HepG2 (cell line): ENCODE results near the gene AP4S1.

Experiments used
- ELF4 ChIP-seq: sonication (generic); formaldehyde crosslinking; IDR thresholded peaks from 2 replicates; pipeline ENCODE4 v1.5.0; 2020; ENCODE audit warnings: missing genetic modification reagents, mild to moderate bottlenecking, moderate library complexity, borderline replicate concordance
- EZH2 ChIP-seq: conservative IDR thresholded peaks from 2 replicates; pipeline ENCODE4 v1.6.1; 2012; ENCODE audit warnings: mild to moderate bottlenecking, low read depth, low read length, moderate library complexity
- GATAD2A ChIP-seq: IDR thresholded peaks from 2 replicates; pipeline ENCODE4 v1.6.1; 2016
- IRF2 ChIP-seq: IDR thresholded peaks from 2 replicates; pipeline ENCODE4 v1.6.1; 2018; ENCODE audit warnings: missing genetic modification reagents, missing compliant biosample characterization
- NFIC ChIP-seq: IDR thresholded peaks from 2 replicates; pipeline ENCODE4 v1.6.1; 2012; ENCODE audit warnings: mild to moderate bottlenecking, low read length, inconsistent platforms
- NR3C1 ChIP-seq: sonication (generic); formaldehyde crosslinking; IDR thresholded peaks from 2 replicates; pipeline ENCODE4 v1.4.0; 2020; ENCODE audit warnings: missing genetic modification reagents
- RARA ChIP-seq: IDR thresholded peaks from 2 replicates; pipeline ENCODE4 v1.6.1; 2016; ENCODE audit warnings: missing genetic modification reagents, missing compliant biosample characterization
- SRSF1 ChIP-seq: fragments of 200-400 bp; formaldehyde crosslinking; optimal IDR thresholded peaks from 2 replicates; pipeline ENCODE3; 2017; ENCODE audit warnings: mild to moderate bottlenecking, low read depth, low read length, moderate library complexity
- TP53 ChIP-seq: sonication (generic); formaldehyde crosslinking; conservative IDR thresholded peaks from 2 replicates; pipeline ENCODE4 v1.4.0; 2020; ENCODE audit warnings: missing genetic modification reagents
- ZNF121 ChIP-seq: sonication (generic); formaldehyde crosslinking; IDR thresholded peaks from 2 replicates; pipeline ENCODE4 v1.5.0; 2020; ENCODE audit warnings: mild to moderate bottlenecking, missing genetic modification reagents
- ZNF616 ChIP-seq: sonication (generic); formaldehyde crosslinking; IDR thresholded peaks from 2 replicates; pipeline ENCODE4 v1.5.0; 2020; ENCODE audit warnings: low read depth, mild to moderate bottlenecking, missing genetic modification reagents
- TF ChIP-seq, protein P1 (sequence below): sonication (generic); formaldehyde crosslinking; IDR thresholded peaks from 2 replicates; pipeline ENCODE4 v1.5.1; 2020; ENCODE audit warnings: missing genetic modification reagents, mild to moderate bottlenecking, borderline replicate concordance
- TF ChIP-seq, protein P2 (sequence below): sonication (generic); formaldehyde crosslinking; IDR thresholded peaks from 2 replicates; pipeline ENCODE4 v1.8.1; 2022; ENCODE audit warnings: mild to moderate bottlenecking, missing genetic modification reagents

DNA sequence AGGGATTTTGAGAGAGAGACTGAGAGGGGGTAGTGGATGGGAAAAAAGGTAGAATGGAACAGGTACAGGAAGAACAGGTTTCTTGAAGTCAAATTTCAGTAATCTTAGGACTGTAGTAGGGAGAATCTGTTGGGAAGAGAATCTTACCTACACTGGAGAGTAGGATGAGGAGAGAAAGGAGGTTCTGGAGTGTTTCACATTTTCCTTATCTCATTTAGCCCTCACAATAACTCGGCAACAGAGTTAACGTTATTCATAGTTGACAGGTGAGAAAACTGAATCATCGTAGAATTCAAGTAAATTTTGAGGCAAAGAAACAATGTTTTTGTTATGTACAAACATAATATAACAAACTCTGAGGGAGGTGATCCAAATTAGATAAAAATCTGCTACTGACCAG is 17.9 kb downstream of the AP4S1 start:
- TF ChIP-seq RARA, result no peak
- no peak for TF ChIP-seq GATAD2A
- no peak for TF ChIP-seq NFIC
- TF ChIP-seq IRF2 (CRISPR knock-in tag), result no peak
- no peak for TF ChIP-seq TP53
- no peak for TF ChIP-seq ELF4 (CRISPR knock-in tag)
- no peak for TF ChIP-seq EZH2
- TF ChIP-seq, protein P1, sequence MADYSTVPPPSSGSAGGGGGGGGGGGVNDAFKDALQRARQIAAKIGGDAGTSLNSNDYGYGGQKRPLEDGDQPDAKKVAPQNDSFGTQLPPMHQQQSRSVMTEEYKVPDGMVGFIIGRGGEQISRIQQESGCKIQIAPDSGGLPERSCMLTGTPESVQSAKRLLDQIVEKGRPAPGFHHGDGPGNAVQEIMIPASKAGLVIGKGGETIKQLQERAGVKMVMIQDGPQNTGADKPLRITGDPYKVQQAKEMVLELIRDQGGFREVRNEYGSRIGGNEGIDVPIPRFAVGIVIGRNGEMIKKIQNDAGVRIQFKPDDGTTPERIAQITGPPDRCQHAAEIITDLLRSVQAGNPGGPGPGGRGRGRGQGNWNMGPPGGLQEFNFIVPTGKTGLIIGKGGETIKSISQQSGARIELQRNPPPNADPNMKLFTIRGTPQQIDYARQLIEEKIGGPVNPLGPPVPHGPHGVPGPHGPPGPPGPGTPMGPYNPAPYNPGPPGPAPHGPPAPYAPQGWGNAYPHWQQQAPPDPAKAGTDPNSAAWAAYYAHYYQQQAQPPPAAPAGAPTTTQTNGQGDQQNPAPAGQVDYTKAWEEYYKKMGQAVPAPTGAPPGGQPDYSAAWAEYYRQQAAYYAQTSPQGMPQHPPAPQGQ, result no peak
- TF ChIP-seq, protein P2, sequence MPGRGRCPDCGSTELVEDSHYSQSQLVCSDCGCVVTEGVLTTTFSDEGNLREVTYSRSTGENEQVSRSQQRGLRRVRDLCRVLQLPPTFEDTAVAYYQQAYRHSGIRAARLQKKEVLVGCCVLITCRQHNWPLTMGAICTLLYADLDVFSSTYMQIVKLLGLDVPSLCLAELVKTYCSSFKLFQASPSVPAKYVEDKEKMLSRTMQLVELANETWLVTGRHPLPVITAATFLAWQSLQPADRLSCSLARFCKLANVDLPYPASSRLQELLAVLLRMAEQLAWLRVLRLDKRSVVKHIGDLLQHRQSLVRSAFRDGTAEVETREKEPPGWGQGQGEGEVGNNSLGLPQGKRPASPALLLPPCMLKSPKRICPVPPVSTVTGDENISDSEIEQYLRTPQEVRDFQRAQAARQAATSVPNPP, result no peak
- no peak for TF ChIP-seq NR3C1 (CRISPR knock-in tag)
- no peak for TF ChIP-seq SRSF1
- TF ChIP-seq ZNF121 (CRISPR knock-in tag), result no peak
- TF ChIP-seq ZNF616, result no peak
